ENCODE results near the gene NFE2L3.

DNA sequence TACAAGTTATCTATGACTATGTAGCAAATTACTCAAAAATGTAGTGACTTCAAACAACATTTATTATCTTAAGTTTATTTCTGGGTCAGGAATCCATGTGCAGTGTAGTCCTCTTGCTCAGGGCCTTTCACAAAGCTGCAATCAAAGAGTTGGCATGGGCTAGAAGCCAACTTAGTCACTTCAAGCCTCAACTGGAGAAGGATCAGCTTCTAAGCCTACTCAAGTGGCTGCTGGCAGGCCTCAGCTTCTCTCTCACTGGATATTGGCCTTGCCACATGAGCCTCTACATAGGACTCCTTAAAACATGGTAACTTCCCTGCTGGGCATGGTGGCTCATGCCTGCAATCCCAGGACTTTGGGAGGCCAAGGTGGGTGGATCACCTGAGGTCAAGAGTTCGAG is 5.0 kb upstream of the NFE2L3 start:
- TF ChIP-seq POLR2AphosphoS5 (IDR thresholded peaks at IDR 0.05; ENCODE audit: low read depth, low read length) (no peak), POLR2A (IDR thresholded peaks at IDR 0.05; ENCODE audit: low read depth, low read length) (no peak), TAF1 (IDR thresholded peaks at IDR 0.05; ENCODE audit: low read depth, low read length) (no peak), SPI1 (IDR thresholded peaks at IDR 0.05; ENCODE audit: low read depth, low read length) (no peak)

Data from GM12891 (cell line).